ENCODE results near the gene EIF2D.

The EIF2D gene

GRCh38 chr1:206568779-206569352 lies 43.4 kb downstream of the EIF2D start:
- no peak for DNase-seq

DNA sequence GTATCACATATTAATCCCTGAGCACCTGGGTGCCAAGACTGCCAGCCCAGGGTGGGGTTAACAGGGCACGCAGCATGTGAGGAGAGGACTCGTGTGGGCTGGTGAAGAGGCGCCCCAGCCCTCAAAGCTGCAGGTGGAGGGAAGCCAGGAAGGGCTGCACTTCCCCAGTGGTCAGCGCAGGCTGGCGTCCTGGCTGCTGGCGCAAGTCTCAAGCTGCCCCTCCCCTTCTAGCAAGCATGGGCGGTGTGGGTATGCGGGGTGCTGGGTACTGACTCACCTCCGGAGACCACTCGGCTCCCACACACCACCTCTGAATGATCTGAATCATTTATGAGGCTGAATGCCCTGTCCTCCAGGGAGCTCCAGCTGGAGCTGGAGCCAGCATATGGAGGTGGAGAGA lies 44.0 kb downstream of the EIF2D start:
- no peak for DNase-seq

DNA sequence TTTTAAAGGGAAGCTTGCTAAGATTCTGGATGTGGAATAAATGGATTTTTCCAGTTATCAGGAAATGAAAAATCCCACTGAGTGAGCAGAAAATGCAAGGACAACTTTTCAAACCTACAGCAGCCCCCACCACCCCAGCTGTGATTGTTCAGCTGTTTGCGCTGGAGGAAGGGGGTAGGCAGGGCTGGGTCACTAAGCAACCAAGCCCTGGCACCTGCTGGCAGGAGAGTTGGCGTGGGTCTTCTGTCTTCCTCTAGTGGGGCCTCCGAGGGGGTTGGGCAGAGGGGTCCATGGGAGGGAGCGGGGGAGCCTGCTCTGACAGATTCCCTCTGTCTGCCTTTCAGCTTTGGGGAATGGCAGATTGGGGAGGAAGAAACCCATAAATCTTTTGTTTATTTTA lies 45.3 kb downstream of the EIF2D start:
- DNase-seq, result no peak

DNA sequence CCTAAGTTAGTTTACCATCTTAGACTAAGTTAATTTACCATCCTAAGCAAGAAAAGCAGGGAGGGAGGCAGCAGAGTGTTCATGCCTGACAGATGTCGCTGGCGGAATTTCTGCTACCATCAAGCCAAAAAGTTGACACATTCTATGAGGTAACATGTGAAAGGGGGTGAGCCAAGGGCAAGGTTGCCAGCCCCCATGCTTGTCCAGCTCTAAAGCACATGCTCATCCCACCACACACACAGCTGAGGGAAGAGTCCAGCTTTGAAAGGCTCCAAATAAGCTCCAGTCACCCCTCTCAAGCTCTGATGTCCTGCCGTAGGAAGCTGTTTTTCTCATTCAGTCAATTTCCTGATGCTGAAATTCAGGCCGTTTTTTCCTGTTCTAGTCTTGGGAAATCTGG lies 46.3 kb downstream of the EIF2D start:
- no peak for DNase-seq

GRCh38 chr1:206563367-206564207 lies 48.7 kb downstream of the EIF2D start:
- no peak for DNase-seq

DNA sequence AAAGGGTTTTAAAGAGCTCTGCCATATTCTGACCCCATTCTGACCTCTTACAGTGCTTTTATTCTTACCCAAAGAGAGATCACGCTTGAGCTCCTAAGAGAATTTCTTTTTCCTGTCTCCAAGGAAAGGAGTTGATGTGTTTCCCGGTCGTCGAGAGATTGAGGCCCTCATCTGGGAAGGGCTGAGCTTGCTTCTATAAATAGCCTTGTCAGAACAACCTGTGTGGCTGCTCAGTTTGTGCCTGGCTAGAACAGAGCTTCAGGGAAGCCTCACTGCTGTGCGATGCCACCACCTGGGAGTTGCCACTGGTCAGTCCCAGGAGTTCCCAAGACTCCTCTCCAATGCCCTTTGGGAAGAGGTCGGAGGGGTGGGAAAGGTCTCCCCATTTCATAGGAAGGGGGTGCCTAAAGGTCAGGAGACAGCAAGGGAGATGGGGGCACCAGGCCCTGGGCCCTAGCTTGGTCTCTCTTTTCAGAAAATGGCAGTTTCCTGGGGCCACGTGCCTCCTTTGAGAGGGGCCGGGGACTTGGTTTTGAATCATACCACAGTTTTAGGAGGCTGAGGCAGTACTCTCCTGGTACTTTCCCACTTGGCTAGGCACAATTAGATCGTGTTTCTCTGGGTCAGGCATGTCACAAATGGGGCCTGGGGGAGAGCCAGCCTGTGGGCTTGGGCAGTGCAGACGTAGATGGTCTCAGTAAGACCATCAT lies 52.1 kb downstream of the EIF2D start:
- DNase-seq, result no peak

DNA sequence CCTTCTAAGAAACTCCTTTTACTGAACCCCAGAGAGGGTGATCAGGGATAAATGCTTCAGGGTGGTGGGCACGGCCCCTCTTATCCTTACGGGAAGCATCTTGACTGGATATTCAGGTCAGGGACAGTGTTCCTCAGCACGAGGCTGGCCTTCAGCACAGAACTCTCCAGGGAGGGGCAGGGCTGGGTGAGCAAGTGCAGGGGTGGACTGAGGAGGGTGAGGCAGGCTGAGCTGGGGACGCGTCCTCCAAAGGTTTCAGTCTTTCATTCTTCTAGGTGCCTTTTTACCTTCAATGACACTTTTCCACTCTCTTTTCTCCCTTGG lies 52.6 kb downstream of the EIF2D start:
- no peak for DNase-seq

GRCh38 chr1:206558794-206559671 lies 53.2 kb downstream of the EIF2D start:
- no peak for DNase-seq

DNA sequence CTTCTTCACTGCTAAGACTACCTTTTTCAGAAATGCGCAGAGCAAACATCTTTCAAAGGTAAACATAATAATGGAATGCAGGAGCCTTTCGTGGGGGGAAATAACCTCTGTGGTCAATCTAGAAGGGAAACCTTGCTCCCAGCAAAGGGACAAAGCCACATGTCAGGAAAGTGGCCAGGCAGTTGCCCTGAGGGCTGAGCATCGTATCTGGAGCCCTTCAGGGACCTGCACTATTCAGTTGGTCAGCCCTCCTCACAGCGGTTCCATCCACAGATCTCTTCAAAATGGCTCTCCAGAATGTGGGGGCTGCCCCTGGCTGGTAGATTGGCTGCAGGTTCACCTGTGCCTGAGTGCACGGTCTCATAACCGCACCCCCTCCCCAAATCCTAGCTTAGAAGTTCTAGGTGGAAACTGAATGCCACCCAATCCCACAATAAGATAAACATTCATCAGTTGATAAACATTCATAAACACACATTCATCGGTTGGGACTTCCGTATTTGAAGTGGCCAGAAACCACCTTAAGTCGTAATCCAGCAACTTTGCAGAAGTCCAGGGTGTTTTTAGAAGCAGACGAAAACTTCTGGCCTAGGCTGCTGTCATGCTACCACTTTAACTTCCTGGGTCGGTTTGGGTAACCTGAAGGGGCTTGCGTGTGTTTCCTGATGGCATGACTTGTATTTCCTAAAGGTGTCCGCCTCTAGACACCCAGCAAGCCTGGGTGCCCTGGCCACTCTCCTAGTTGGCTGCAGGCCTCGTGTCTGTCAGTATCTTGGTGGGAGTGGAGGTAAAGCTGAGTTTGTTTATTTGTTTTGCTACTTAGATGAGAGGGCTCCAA lies 54.4 kb downstream of the EIF2D start:
- no peak for DNase-seq

DNA sequence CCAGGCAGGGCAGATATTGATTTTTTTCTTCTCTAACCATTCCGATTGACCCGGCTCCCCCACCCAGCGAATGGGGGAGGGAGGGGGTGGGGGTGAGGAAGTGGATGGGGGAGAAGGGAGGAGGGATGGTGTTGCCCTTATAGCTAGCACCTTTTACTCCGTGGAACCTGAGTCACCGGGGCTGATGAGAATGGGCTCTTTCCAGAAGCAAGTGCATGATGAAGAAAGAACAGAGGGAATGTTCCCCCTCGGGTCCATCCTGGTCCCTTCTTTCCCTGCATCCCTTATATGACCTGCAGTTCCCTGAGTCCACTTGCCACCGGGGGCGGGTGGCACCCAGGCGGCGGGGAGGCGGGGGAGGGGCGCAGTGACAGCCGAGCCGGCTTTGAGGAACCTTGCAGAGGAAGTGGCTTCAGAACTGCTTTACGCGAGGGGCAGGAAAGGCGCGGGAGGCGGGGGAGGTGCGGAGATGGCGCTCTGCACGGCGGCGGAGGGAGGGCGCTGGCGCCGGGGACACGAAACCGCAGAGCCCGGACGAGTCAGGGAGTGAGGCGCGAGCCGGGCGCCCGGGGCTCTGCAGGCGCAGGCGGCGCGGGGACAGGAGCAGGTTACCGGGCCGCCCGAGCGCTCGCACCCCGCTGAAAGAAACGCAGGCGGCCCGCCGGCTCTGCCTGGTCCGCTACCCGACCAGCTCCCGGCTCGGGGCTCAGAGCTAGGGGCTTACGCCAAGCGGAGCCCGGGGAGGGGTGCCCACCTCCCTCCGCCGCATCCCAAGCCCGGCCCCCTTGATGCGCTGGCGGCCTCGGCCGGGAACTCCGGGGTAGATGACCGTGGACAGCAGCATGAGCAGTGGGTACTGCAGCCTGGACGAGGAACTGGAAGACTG lies 55.3 kb downstream of the EIF2D start:
- DNase-seq, result peak; percentile 80

- DNase-seq, result no peak
These were observed 56.1 kb downstream of the EIF2D start for GRCh38 chr1:206556047-206556749.

DNA sequence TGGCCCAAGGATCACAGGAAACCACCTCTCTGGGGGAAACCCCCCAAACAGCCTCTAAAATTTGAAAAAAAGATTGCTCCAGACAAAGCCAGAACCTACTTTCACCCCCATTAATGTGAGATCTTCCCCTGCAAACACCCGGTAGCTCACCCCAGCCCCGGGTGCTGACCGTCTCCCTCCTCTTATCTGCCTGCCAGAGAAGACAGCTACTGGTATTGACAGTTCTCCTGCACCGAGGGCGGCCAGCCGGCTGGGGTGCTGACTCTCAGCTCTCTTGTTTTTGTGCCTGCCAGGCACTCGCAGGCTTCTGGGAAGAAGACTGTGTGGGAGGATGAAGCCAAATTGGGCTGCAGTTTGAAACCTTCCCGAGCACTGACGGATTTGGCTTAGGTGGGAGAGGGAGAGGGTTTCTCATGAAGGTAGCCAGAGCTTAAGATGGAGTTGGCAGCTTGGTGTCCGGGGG lies 56.8 kb downstream of the EIF2D start:
- no peak for DNase-seq

DNA sequence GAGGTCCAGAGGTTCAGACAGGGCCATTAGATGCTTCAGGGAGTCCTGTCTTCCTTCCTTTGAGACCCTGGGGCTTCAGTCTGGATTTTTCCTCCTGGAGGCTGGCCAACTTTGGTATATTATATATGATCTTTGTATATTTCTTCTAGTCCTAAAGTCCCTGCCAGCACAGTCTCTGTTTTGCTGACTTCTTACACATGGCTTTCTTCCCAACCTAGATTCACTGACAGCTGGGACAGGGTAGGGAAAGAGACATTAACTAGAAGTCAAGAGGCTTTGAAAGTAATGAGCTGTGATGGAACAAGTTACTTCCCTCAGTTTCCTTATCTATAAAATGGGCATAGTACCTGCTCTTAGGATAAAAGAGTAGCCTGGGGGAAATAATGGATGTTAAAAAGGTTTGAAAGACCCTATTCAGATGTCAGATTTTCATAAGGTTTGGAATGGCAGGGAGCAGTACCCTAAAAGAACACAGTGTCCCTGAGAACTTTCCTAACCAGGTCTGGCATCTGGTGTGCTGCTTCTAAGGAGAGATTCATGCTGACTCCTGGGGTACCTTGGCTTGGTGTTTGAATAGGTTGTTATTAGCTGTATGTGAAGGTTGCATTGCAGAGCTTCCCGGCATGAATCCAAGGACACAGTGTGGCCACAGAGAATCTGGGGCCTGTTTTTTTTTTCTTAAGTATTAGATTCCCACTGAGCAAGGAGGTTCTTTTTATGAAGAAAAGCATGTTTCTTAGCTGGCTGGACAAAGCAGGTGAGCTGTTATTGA lies 57.4 kb downstream of the EIF2D start:
- no peak for DNase-seq

GRCh38 chr1:206554211-206554610 lies 58.1 kb downstream of the EIF2D start:
- no peak for DNase-seq

DNA sequence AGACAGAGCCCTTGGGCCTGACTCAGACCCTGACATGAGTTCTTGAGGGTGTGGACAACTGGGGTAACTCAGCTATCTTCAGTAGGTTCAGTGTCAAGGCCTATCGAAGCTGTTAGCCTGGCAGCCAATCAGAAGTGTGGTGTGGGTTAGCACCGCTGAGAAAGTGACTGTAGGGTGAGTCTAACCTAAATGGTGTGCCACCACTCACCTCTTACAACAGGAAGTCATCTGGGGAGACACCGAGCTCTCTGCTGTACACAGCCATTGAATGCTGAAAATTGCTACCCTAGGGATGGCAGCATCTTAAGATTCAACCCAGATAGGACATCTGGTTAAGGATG lies 60.3 kb downstream of the EIF2D start:
- DNase-seq, result peak; percentile 66

DNA sequence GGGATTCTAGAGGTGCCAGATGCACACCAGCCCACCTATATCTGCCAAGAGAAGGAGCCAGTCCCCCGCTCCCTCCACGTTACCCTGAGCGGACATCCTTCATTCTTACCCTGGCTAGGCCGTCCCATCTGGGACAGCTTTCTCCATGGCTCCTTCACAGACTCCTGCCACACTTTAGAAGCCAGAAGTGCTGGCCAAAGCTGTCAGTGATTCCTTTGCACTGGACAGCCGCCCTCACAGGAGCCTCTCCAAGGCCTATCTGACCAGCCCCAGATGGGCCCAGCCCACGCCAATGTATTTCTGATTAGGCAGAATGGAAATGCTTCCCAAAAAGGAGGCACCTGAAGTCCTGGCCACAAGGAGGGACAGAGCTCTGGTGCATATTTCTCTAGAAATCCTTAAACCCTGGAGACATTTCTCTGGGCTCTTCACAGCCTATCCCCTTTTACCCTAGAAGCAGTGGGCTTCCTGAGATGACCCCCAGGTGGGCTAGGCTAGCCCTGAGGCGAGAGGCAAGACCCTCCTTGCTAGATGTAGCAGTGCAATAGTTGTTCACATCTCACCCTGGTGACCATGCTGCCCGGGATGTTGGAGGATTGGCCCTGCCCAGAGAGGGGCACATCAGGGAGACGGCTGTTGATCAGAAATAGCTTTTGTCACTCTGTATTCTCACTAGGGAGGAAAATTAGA lies 60.8 kb downstream of the EIF2D start:
- DNase-seq, result no peak

DNA sequence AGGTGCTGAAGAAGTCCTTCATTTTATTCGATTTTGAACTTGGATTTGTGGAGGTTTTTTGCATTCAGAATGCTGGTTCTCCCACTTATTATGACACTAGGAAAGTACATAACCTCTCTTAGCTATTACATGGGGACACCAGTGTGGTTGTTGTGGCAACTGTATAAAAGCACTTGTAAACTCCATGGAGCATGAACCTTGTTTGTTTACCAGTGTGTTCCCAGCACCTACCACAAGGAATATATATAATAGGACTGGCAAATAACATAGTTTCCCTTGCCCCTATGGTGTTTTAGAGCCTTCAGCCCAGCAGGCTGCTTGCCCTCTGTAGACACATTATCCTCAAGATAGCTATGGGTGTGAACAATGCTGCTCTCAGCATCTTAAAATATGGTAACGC lies 61.8 kb downstream of the EIF2D start:
- DNase-seq, result no peak

DNA sequence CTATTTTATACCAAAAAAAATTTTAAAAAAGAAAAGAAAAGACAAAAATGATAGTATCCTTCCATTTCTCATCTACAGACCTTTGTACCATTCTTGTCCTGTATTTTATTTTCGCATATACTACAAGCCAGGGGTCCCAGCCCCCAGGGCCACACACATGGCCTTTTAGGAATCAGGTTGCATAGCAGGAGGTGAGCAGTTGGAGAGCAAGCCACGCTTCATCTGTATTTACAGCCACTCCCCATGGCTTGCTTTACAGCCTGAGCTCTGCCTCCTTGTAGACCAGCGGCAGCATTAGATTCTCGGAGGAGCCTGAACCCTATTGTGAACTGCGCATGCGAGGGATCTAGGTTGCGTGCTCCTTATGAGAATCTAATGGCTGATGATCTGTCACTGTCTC lies 65.2 kb downstream of the EIF2D start:
- DNase-seq, result no peak

- no peak for DNase-seq
These were observed 66.9 kb downstream of the EIF2D start for GRCh38 chr1:206545351-206545750.

Data from activated CD4-positive, alpha-beta T cell treated with anti-CD3 and anti-CD28 coated beads for 1 hour (primary cell).